Iris pigment epithelial cell (primary cell): ENCODE measurements around the gene CORO2A.
"Not testable (repeated sequence)": the region's sequence is repeated elsewhere in the genome, so short reads cannot be mapped to it uniquely, and the experiment has no call there.

Experiments
- DNase-seq: peaks from one replicate; pipeline ENCODE4 v3.0.0-alpha.2; 2011; ENCODE audit warnings: low read depth

The CORO2A gene

GRCh38 chr9:98191671-98192502 is 550 bp downstream of the CORO2A start:
- DNase-seq, result no peak

- DNase-seq, result no peak
These were observed 1.2 kb downstream of the CORO2A start for GRCh38 chr9:98191181-98191608.

- DNase-seq, result no peak
These were observed 1.7 kb downstream of the CORO2A start for GRCh38 chr9:98190757-98191105.

- no peak for DNase-seq
These were observed 3.0 kb downstream of the CORO2A start for GRCh38 chr9:98189412-98189811.

- DNase-seq, result no peak
These were observed 4.5 kb downstream of the CORO2A start for GRCh38 chr9:98187926-98188325.

- no peak for DNase-seq
These were observed 6.2 kb downstream of the CORO2A start for GRCh38 chr9:98186236-98186635.

- DNase-seq, result no peak
These were observed 6.7 kb downstream of the CORO2A start for GRCh38 chr9:98185611-98186171.

- no peak for DNase-seq
These were observed 7.3 kb downstream of the CORO2A start for GRCh38 chr9:98185021-98185567.

- no peak for DNase-seq
These were observed 8.1 kb downstream of the CORO2A start for GRCh38 chr9:98184326-98184725.

GRCh38 chr9:98182889-98183599 is 9.4 kb downstream of the CORO2A start:
- no peak for DNase-seq

- no peak for DNase-seq
These were observed 10.2 kb downstream of the CORO2A start for GRCh38 chr9:98182069-98182820.

- no peak for DNase-seq
These were observed 10.7 kb downstream of the CORO2A start for GRCh38 chr9:98181746-98182068.

GRCh38 chr9:98180996-98181395 is 11.4 kb downstream of the CORO2A start:
- DNase-seq, result no peak

GRCh38 chr9:98178874-98179850 is 13.3 kb downstream of the CORO2A start:
- DNase-seq, result no peak

- no peak for DNase-seq
These were observed 15.8 kb downstream of the CORO2A start for GRCh38 chr9:98176391-98177259.

- DNase-seq, result no peak
These were observed 16.7 kb downstream of the CORO2A start for GRCh38 chr9:98175762-98176161.

GRCh38 chr9:98175028-98175569 is 17.3 kb downstream of the CORO2A start:
- DNase-seq, result no peak

GRCh38 chr9:98174502-98174918 is 17.9 kb downstream of the CORO2A start:
- DNase-seq, result not testable (repeated sequence)

GRCh38 chr9:98173181-98173580 is 19.3 kb downstream of the CORO2A start:
- no peak for DNase-seq

- no peak for DNase-seq
These were observed 19.8 kb downstream of the CORO2A start for GRCh38 chr9:98172604-98173003.
